Nephron (organoid): Measurements from ENCODE around the gene KLHL22.
"Not testable (repeated sequence)": the region's sequence is repeated elsewhere in the genome, so short reads cannot be mapped to it uniquely, and the experiment has no call there.

Experiments
- H3K27ac Mint-ChIP-seq, 3 experiments: 2 replicates each; pipeline ENCODE4 v1.8.0; 2020; ENCODE audit warnings: mixed read lengths in 3 of 3, mild to moderate bottlenecking in 2 of 3, moderate library complexity in 1 of 3
- H3K27me3 Mint-ChIP-seq: 2 replicates; pipeline ENCODE4 v1.8.0; 2021; ENCODE audit warnings: low read depth, mild to moderate bottlenecking, moderate library complexity, mixed read lengths
- H3K36me3 Mint-ChIP-seq: 2 replicates; pipeline ENCODE4 v1.8.0; 2020; ENCODE audit warnings: low read depth, mixed read lengths
- H3K4me1 Mint-ChIP-seq: 2 replicates; pipeline ENCODE4 v1.8.0; 2020; ENCODE audit warnings: mixed read lengths
- H3K4me3 Mint-ChIP-seq, 3 experiments: 2 replicates each; pipeline ENCODE4 v1.8.0; 2020; ENCODE audit warnings: mild to moderate bottlenecking in 3 of 3, mixed read lengths in 3 of 3, moderate library complexity in 2 of 3
- H3K9me3 Mint-ChIP-seq: 2 replicates; pipeline ENCODE4 v1.8.0; 2020; ENCODE audit warnings: mixed read lengths
- CTCF ChIP-seq, 3 experiments: fragments of 200-600 bp; sonication (generic); IDR thresholded peaks; one replicate each; pipeline ENCODE4 v1.5.0; 2021; ENCODE audit warnings: antibody characterized with exemption in 3 of 3; ENCODE audit not compliant: unreplicated experiment in 3 of 3

The KLHL22 gene

DNA sequence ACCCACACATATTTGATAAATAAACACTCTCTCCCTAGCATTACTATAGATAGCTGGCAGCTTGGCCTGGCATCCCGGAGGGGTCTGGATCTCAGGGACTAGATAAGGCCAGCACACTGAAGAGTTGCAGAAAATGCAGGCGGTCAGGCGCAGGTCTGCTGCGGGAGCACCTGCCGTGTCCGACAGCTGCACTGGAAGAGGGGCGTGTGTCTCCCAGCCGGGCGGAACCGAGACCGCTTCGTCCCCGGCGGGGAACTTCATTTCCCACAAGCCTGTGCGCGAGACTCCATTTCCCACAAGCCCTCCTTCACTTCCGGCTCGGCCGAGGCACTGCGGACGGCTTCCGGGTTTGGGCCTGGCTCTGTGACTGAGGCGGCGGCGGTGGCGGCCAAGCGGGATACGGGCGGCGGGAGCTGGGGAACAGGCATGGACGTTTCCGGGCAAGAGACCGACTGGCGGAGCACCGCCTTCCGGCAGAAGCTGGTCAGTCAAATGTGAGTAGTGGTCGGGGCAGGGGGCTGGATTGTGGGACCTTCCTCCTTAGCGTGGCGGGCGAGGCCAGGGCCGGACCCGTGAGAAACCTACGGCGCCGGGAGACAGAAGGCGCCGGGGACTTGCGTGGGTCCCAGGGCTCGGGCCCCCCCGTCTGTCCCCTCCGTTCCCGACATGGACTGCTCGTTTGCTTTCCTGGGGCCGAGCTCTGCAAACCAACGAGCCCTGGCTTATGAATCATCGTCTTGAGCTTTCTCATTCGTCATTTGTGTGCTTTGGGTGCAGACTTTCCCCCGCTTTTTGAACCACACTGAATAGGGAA, 11.9 kb upstream of the KLHL22 start, which contains the start of gene MED15:
Gene MED15, plus strand, starts transcription at position 358 of the 814 bp plus-strand sequence. Its CDS starts 69 bp downstream, at position 427.
- Mint-ChIP-seq H3K36me3 (peaks cover 5% of the 10 kb centered on the region), H3K9me3 (no peaks in the 10 kb centered on the region), H3K4me3 (peak within 1 kb of the TSS; percentile 90 to 98 (median 96)), H3K27me3 (no peaks in the 10 kb centered on the region), H3K4me1 (peaks cover 56% of the 10 kb centered on the region), H3K27ac (peak within 1 kb of the TSS; percentile 93 to 98 (median 96))
- no peak for TF ChIP-seq CTCF (IDR thresholded peaks at IDR 0.05; ENCODE audit: unreplicated experiment in 3 of 3)

GRCh38 chr22:20506543-20507252, 11.1 kb upstream of the KLHL22 start:
- peak overlapping the region; percentile 90 to 98 (median 96) for H3K4me3 Mint-ChIP-seq
- no peaks in the 10 kb centered on the region for H3K9me3 Mint-ChIP-seq
- TF ChIP-seq CTCF (IDR thresholded peaks at IDR 0.05; ENCODE audit: unreplicated experiment in 3 of 3) = no peak
- peaks cover 5% of the 10 kb centered on the region for H3K36me3 Mint-ChIP-seq
- no peaks in the 10 kb centered on the region for H3K27me3 Mint-ChIP-seq
- H3K4me1 Mint-ChIP-seq = peaks cover 48% of the 10 kb centered on the region
- peak overlapping the region; percentile 93 to 98 (median 96) for H3K27ac Mint-ChIP-seq

GRCh38 chr22:20504293-20504922, 8.8 kb upstream of the KLHL22 start:
- H3K27me3 Mint-ChIP-seq, H3K36me3 Mint-ChIP-seq, H3K9me3 Mint-ChIP-seq: not testable (repeated sequence)
- Mint-ChIP-seq H3K4me1 (peaks cover 31% of the 10 kb centered on the region), H3K27ac (peak overlapping the region; percentile 25 to 49 (median 41)), H3K4me3 (peak overlapping the region in 2 of 3 experiments; percentile 50 to 52)

GRCh38 chr22:20503816-20504215, 8.2 kb upstream of the KLHL22 start:
- H3K36me3 Mint-ChIP-seq = peaks cover 12% of the 10 kb centered on the region
- TF ChIP-seq CTCF (IDR thresholded peaks at IDR 0.05; ENCODE audit: unreplicated experiment in 3 of 3) = no peak
- peak overlapping the region; percentile 25 to 49 (median 41) for H3K27ac Mint-ChIP-seq
- no peaks in the 10 kb centered on the region for H3K9me3 Mint-ChIP-seq
- peaks cover 25% of the 10 kb centered on the region for H3K4me1 Mint-ChIP-seq
- H3K4me3 Mint-ChIP-seq = peak overlapping the region in 2 of 3 experiments; percentile 54 to 70
- H3K27me3 Mint-ChIP-seq = no peaks in the 10 kb centered on the region

DNA sequence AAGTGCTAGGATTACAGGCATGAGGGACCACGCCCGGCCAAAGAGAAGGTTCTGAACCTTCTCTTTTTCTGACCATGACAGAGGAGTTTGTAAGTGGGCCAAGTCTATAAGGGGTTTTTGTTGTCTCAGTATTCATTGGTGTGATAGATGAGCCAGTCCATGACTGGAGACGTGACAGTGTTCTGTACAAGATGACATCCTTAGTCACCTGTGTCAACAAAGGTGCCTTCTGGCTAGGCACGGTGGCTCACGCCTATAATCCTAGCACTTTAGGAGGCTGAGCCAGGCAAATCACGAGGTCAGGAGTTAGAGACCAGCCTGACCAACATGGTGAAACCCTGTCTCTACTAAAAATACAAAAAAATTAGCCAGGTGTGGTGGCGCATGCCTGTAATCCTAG, 4.2 kb upstream of the KLHL22 start:
- H3K9me3 Mint-ChIP-seq = no peaks in the 10 kb centered on the region
- TF ChIP-seq CTCF (IDR thresholded peaks at IDR 0.05; ENCODE audit: unreplicated experiment in 3 of 3) = no peak
- no peak overlapping the region for H3K4me3 Mint-ChIP-seq
- H3K4me1 Mint-ChIP-seq = peaks cover 12% of the 10 kb centered on the region
- H3K27ac Mint-ChIP-seq = no peak overlapping the region
- H3K36me3 Mint-ChIP-seq = peaks cover 16% of the 10 kb centered on the region
- H3K27me3 Mint-ChIP-seq = no peaks in the 10 kb centered on the region

DNA sequence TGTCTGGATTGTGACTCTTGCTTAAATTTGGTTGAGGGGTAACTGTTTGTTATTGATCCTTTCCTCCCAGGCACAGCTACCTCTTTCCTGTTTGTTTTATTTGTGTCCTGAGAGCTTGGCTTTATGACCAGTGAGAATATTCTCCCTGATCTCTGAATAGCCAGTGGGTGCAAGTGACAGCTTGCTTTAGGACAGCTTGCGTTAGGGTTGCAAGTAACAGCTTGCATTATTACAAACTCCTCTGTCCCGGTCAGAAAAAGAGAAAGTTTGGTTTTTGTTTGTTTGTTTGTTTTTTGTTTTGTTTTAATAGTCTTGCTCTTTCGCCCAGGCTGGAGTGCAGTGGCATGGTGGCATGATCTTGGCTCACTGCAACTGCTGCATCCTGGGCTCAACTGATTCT, 3.3 kb upstream of the KLHL22 start:
- TF ChIP-seq CTCF (IDR thresholded peaks at IDR 0.05; ENCODE audit: unreplicated experiment in 3 of 3) = no peak
- Mint-ChIP-seq H3K4me1 (peaks cover 12% of the 10 kb centered on the region), H3K9me3 (no peaks in the 10 kb centered on the region), H3K36me3 (peaks cover 16% of the 10 kb centered on the region), H3K27ac (peak overlapping the region in 1 of 3 experiments; percentile 46), H3K4me3 (peak overlapping the region in 2 of 3 experiments; percentile 2 to 28), H3K27me3 (no peaks in the 10 kb centered on the region)
